ENCODE data around the gene VASP.

Gene VASP

GRCh38 chr19:45517238-45517637 is 10.0 kb downstream of the VASP start:
- DNase-seq = no peak

- no peak for DNase-seq
Observed at GRCh38 chr19:45517641-45518468, 10.6 kb downstream of the VASP start.

GRCh38 chr19:45518469-45518826 is 11.2 kb downstream of the VASP start:
- no peak for DNase-seq

GRCh38 chr19:45522010-45522941 is 15.0 kb downstream of the VASP start:
- DNase-seq = no peak

GRCh38 chr19:45523642-45524256 is 16.5 kb downstream of the VASP start:
- DNase-seq = peak; percentile 46

GRCh38 chr19:45524575-45525129 is 17.4 kb downstream of the VASP start:
- DNase-seq = no peak

GRCh38 chr19:45526143-45526542 is 18.9 kb downstream of the VASP start:
- DNase-seq = no peak

GRCh38 chr19:45526971-45527370 is 19.7 kb downstream of the VASP start:
- no peak for DNase-seq

GRCh38 chr19:45527731-45528130 is 20.5 kb downstream of the VASP start:
- no peak for DNase-seq

- DNase-seq = no peak
Observed at GRCh38 chr19:45528149-45528743, 21.0 kb downstream of the VASP start.

GRCh38 chr19:45528744-45529419 is 21.6 kb downstream of the VASP start:
- no peak for DNase-seq

- no peak for DNase-seq
Observed at GRCh38 chr19:45529420-45529785, 22.1 kb downstream of the VASP start.

- DNase-seq = no peak
Observed at GRCh38 chr19:45531349-45531748, 24.1 kb downstream of the VASP start.

GRCh38 chr19:45539459-45539858 is 32.2 kb downstream of the VASP start:
- no peak for DNase-seq

- no peak for DNase-seq
Observed at GRCh38 chr19:45542234-45542668, 35.0 kb downstream of the VASP start.

GRCh38 chr19:45547211-45547770 is 40.0 kb downstream of the VASP start:
- no peak for DNase-seq

- DNase-seq = no peak
Observed at GRCh38 chr19:45547965-45548609, 40.8 kb downstream of the VASP start.

- no peak for DNase-seq
Observed at GRCh38 chr19:45553464-45553863, 46.2 kb downstream of the VASP start.

GRCh38 chr19:45554481-45554880 is 47.2 kb downstream of the VASP start:
- DNase-seq = no peak

- DNase-seq = no peak
Observed at GRCh38 chr19:45556835-45557234, 49.6 kb downstream of the VASP start.

- peak; percentile 51 for DNase-seq
Observed at GRCh38 chr19:45558399-45558878, 51.2 kb downstream of the VASP start.

Data from activated T-cell treated with anti-CD3 and anti-CD28 coated beads for 4 hours (primary cell).